HepG2 (cell line): Measurements from ENCODE around the gene NCOA4. TPM values are rescaled to one million over a fixed set of nuclear protein-coding genes. Genes with fewer than 3 reads are reported as not detected.
A peak's percentile ranks its signal among the peaks of the same experiment; 100 is the strongest.

Source experiments
- BCLAF1 ChIP-seq: fragments of 450-650 bp; IDR thresholded peaks from 2 replicates; pipeline ENCODE4 v1.6.1; 2017; ENCODE audit warnings: mild to moderate bottlenecking
- DDIT3 ChIP-seq: sonication (generic); formaldehyde crosslinking; IDR thresholded peaks from 2 replicates; pipeline ENCODE4 v1.4.0; 2020; ENCODE audit warnings: mild to moderate bottlenecking, missing genetic modification reagents
- GRHL1 ChIP-seq: sonication (generic); formaldehyde crosslinking; conservative IDR thresholded peaks from 2 replicates; pipeline ENCODE4 v1.8.0; 2022; ENCODE audit warnings: missing genetic modification reagents
- HNF4G ChIP-seq, 2 experiments: sonication (generic) in 1 of 2; formaldehyde crosslinking in 1 of 2; IDR thresholded peaks; 2 replicates each; pipeline versions ENCODE4 v1.4.0 to v1.6.1; 2011 to 2020; ENCODE audit warnings: borderline replicate concordance in 2 of 2, low read depth in 2 of 2, mild to moderate bottlenecking in 2 of 2, low read length in 1 of 2, missing genetic modification reagents in 1 of 2, moderate library complexity in 1 of 2
- HOMEZ ChIP-seq: IDR thresholded peaks from 2 replicates; pipeline ENCODE4 v1.6.1; 2016; ENCODE audit warnings: low read depth
- PRMT3 ChIP-seq: sonication (generic); formaldehyde crosslinking; IDR thresholded peaks from 2 replicates; pipeline ENCODE4 v1.8.1; 2022; ENCODE audit warnings: low read depth, mild to moderate bottlenecking, moderate library complexity, missing genetic modification reagents, borderline replicate concordance
- RXRA ChIP-seq: sonication (generic); formaldehyde crosslinking; IDR thresholded peaks from 2 replicates; pipeline ENCODE4 v1.5.1; 2020; ENCODE audit warnings: missing genetic modification reagents
- SRY ChIP-seq: sonication (generic); formaldehyde crosslinking; IDR thresholded peaks from 2 replicates; pipeline ENCODE4 v1.8.0; 2022; ENCODE audit warnings: mild to moderate bottlenecking, missing genetic modification reagents
- TOE1 ChIP-seq: sonication (generic); formaldehyde crosslinking; IDR thresholded peaks from 2 replicates; pipeline ENCODE4 v1.4.0; 2020; ENCODE audit warnings: mild to moderate bottlenecking, missing genetic modification reagents
- ZBTB7B ChIP-seq: sonication (generic); formaldehyde crosslinking; IDR thresholded peaks from 2 replicates; pipeline ENCODE4 v1.4.0; 2020; ENCODE audit warnings: missing genetic modification reagents
- ZKSCAN5 ChIP-seq: sonication (generic); formaldehyde crosslinking; IDR thresholded peaks from 2 replicates; pipeline ENCODE4 v1.5.1; 2020; ENCODE audit warnings: mild to moderate bottlenecking, missing genetic modification reagents
- ZSCAN25 ChIP-seq: sonication (generic); formaldehyde crosslinking; IDR thresholded peaks from 2 replicates; pipeline ENCODE4 v1.8.0; 2022; ENCODE audit warnings: mild to moderate bottlenecking, missing genetic modification reagents
- polyA plus RNA-seq, 8 experiments: library from polyadenylated mRNA; depleted of rRNA in 3 of 8; stranded (reverse) in 7 of 8; unstranded in 1 of 8; fragments of >200 nt; fragmentation: Illumina TruSeq in 4 of 8; extraction: Trizol in 4 of 8; gene quantifications; 2 replicates each; pipeline versions ENCODE4 v1.2.1 to v1.2.3, GENCODE V29; 2011 to 2016; ENCODE audit warnings: low read depth in 4 of 8, missing spikeins in 1 of 8, mixed read lengths in 1 of 8; ENCODE audit not compliant: insufficient read depth in 1 of 8
- total RNA-seq, 5 experiments: library from RNA; depleted of rRNA; stranded (reverse); fragments of >200 nt; fragmentation: Illumina TruSeq; extraction: Trizol; gene quantifications; 2 replicates each; pipeline ENCODE4 v1.2.3, GENCODE V29; 2016; ENCODE audit warnings: low read depth in 1 of 5
- TF ChIP-seq, protein P1 (sequence below): sonication (generic); formaldehyde crosslinking; conservative IDR thresholded peaks from 2 replicates; pipeline ENCODE4 v1.4.0; 2020; ENCODE audit warnings: missing genetic modification reagents
- TF ChIP-seq, protein P2 (sequence below): sonication (generic); formaldehyde crosslinking; IDR thresholded peaks from 2 replicates; pipeline ENCODE4 v1.4.0; 2020; ENCODE audit warnings: missing genetic modification reagents

The NCOA4 gene
- total and polyA plus RNA-seq, 2 of the 13 experiments (the other 11 are each of a cell fraction or from before 2014, with no cell fraction given), result 306 to 400 TPM

- TF ChIP-seq PRMT3, result no peak
- peak; percentile 24; the same call in 1 of the 2 replicates for TF ChIP-seq DDIT3 (CRISPR knock-in tag)
- TF ChIP-seq SRY (CRISPR knock-in tag), result no peak
- no peak; the same call in 1 of the 2 replicates for TF ChIP-seq RXRA (CRISPR knock-in tag)
- TF ChIP-seq HNF4G (IDR thresholded peaks at IDR 0.05; ENCODE audit: borderline replicate concordance, low read depth, low read length), result peak; percentile 84
- TF ChIP-seq HNF4G (CRISPR knock-in tag; IDR thresholded peaks at IDR 0.05; ENCODE audit: borderline replicate concordance, low read depth), result peak; percentile 28; the same call in 1 of the 2 replicates
- peak; percentile 17; the same call in 1 of the 2 replicates for TF ChIP-seq HOMEZ (CRISPR knock-in tag)
- TF ChIP-seq, protein P1, sequence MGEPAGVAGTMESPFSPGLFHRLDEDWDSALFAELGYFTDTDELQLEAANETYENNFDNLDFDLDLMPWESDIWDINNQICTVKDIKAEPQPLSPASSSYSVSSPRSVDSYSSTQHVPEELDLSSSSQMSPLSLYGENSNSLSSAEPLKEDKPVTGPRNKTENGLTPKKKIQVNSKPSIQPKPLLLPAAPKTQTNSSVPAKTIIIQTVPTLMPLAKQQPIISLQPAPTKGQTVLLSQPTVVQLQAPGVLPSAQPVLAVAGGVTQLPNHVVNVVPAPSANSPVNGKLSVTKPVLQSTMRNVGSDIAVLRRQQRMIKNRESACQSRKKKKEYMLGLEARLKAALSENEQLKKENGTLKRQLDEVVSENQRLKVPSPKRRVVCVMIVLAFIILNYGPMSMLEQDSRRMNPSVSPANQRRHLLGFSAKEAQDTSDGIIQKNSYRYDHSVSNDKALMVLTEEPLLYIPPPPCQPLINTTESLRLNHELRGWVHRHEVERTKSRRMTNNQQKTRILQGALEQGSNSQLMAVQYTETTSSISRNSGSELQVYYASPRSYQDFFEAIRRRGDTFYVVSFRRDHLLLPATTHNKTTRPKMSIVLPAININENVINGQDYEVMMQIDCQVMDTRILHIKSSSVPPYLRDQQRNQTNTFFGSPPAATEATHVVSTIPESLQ, result no peak
- no peak for TF ChIP-seq ZKSCAN5
- TF ChIP-seq BCLAF1, result no peak
- no peak for TF ChIP-seq ZSCAN25 (CRISPR knock-in tag)
- TF ChIP-seq TOE1 (CRISPR knock-in tag), result no peak; the same call in 1 of the 2 replicates
- peak; percentile 83 for TF ChIP-seq ZBTB7B (CRISPR knock-in tag)
- TF ChIP-seq, protein P2, sequence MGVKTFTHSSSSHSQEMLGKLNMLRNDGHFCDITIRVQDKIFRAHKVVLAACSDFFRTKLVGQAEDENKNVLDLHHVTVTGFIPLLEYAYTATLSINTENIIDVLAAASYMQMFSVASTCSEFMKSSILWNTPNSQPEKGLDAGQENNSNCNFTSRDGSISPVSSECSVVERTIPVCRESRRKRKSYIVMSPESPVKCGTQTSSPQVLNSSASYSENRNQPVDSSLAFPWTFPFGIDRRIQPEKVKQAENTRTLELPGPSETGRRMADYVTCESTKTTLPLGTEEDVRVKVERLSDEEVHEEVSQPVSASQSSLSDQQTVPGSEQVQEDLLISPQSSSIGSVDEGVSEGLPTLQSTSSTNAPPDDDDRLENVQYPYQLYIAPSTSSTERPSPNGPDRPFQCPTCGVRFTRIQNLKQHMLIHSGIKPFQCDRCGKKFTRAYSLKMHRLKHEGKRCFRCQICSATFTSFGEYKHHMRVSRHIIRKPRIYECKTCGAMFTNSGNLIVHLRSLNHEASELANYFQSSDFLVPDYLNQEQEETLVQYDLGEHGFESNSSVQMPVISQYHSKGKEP (CRISPR knock-in tag), result no peak
- no peak for TF ChIP-seq GRHL1
These were observed 32.2 kb downstream of the NCOA4 start (continued) for GRCh38 chr10:45997994-45998763.
